H9 (cell line): Measurements from ENCODE around the gene CADM4. TPM values are rescaled to one million over a fixed set of nuclear protein-coding genes. Genes with fewer than 3 reads are reported as not detected.

Experiments
- DNase-seq: peaks from one replicate; pipeline ENCODE4 v3.0.0-alpha.2; 2017
- H2AFZ ChIP-seq: one replicate; pipeline ENCODE4 v1.6.1; 2013; ENCODE audit warnings: mild to moderate bottlenecking, low read length, control low read depth, moderate library complexity
- H2AK5ac ChIP-seq: 2 replicates; pipeline ENCODE4 v1.6.1; 2013; ENCODE audit warnings: low read length, control low read depth, mixed read lengths; ENCODE audit not compliant: insufficient read length
- H2BK120ac ChIP-seq: one replicate; pipeline ENCODE4 v1.6.1; 2013; ENCODE audit warnings: low read depth, mild to moderate bottlenecking, low read length, control low read depth, inconsistent platforms; ENCODE audit not compliant: poor library complexity, severe bottlenecking
- H2BK12ac ChIP-seq: 2 replicates; pipeline ENCODE4 v1.6.1; 2013; ENCODE audit warnings: low read length, control low read depth, mixed read lengths, low read depth; ENCODE audit not compliant: insufficient read length
- H2BK15ac ChIP-seq: 2 replicates; pipeline ENCODE4 v1.6.1; 2013; ENCODE audit warnings: low read depth, low read length, control low read depth
- H2BK20ac ChIP-seq: one replicate; pipeline ENCODE4 v1.6.1; 2013; ENCODE audit warnings: low read depth, mild to moderate bottlenecking, low read length, control low read depth, inconsistent platforms; ENCODE audit not compliant: poor library complexity, severe bottlenecking
- H2BK5ac ChIP-seq: 2 replicates; pipeline ENCODE4 v1.6.1; 2013; ENCODE audit warnings: low read length, control low read depth, mixed read lengths; ENCODE audit not compliant: insufficient read length
- H3K14ac ChIP-seq: 2 replicates; pipeline ENCODE4 v1.6.1; 2013; ENCODE audit warnings: low read length, control low read depth; ENCODE audit not compliant: insufficient read depth
- H3K18ac ChIP-seq: 2 replicates; pipeline ENCODE4 v1.6.1; 2013; ENCODE audit warnings: low read depth, mild to moderate bottlenecking, mixed read lengths, low read length, control low read depth; ENCODE audit not compliant: insufficient read length
- H3K23ac ChIP-seq: 2 replicates; pipeline ENCODE4 v1.6.1; 2013; ENCODE audit warnings: low read length, control low read depth, mixed read lengths, low read depth; ENCODE audit not compliant: insufficient read length
- H3K23me2 ChIP-seq: 2 replicates; pipeline ENCODE4 v1.6.1; 2013; ENCODE audit warnings: low read depth, mild to moderate bottlenecking, mixed read lengths, low read length, control low read depth; ENCODE audit not compliant: insufficient read length, poor library complexity, severe bottlenecking
- H3K27ac ChIP-seq: 2 replicates; pipeline ENCODE4 v1.5.1; 2013; ENCODE audit warnings: low read length, control low read depth, mixed read lengths, low read depth; ENCODE audit not compliant: insufficient read length
- H3K27me3 ChIP-seq: 2 replicates; pipeline ENCODE4 v1.6.1; 2013; ENCODE audit warnings: low read length, control low read depth, inconsistent platforms; ENCODE audit not compliant: insufficient read depth
- H3K4ac ChIP-seq: 2 replicates; pipeline ENCODE4 v1.6.1; 2013; ENCODE audit warnings: low read depth, mild to moderate bottlenecking, control low read depth, inconsistent platforms, low read length, moderate library complexity
- H3K4me1 ChIP-seq: 2 replicates; pipeline ENCODE4 v1.6.1; 2013; ENCODE audit warnings: low read length, control low read depth, inconsistent platforms; ENCODE audit not compliant: insufficient read depth
- H3K4me2 ChIP-seq: 2 replicates; pipeline ENCODE4 v1.6.1; 2013; ENCODE audit warnings: low read length, control low read depth, mixed read lengths; ENCODE audit not compliant: insufficient read length, insufficient read depth
- H3K56ac ChIP-seq: 2 replicates; pipeline ENCODE4 v1.6.1; 2013; ENCODE audit warnings: low read depth, mild to moderate bottlenecking, mixed read lengths, low read length, control low read depth; ENCODE audit not compliant: insufficient read length
- H3K79me1 ChIP-seq: 2 replicates; pipeline ENCODE4 v1.6.1; 2013; ENCODE audit warnings: low read depth, mild to moderate bottlenecking, moderate library complexity, low read length, control low read depth, inconsistent platforms; ENCODE audit not compliant: insufficient read depth, poor library complexity, severe bottlenecking
- H3K79me2 ChIP-seq: 2 replicates; pipeline ENCODE4 v1.6.1; 2013; ENCODE audit warnings: low read length, control low read depth, inconsistent platforms; ENCODE audit not compliant: insufficient read depth
- H3K9ac ChIP-seq: 2 replicates; pipeline ENCODE4 v1.6.1; 2013; ENCODE audit warnings: low read length, control low read depth, mixed read lengths; ENCODE audit not compliant: insufficient read length; ENCODE audit errors: extremely low read depth
- H3K9me3 ChIP-seq: one replicate; pipeline ENCODE4 v1.6.1; 2013; ENCODE audit warnings: low read depth, low read length, inconsistent platforms; ENCODE audit not compliant: control insufficient read depth
- H3T11ph ChIP-seq: one replicate; pipeline ENCODE4 v1.6.1; 2013; ENCODE audit warnings: mild to moderate bottlenecking, low read length, control low read depth, inconsistent platforms
- H4K20me1 ChIP-seq: one replicate; pipeline ENCODE4 v1.6.1; 2013; ENCODE audit not compliant: control insufficient read depth, insufficient read length, insufficient read depth
- H4K5ac ChIP-seq: 2 replicates; pipeline ENCODE4 v1.6.1; 2013; ENCODE audit warnings: low read depth, mild to moderate bottlenecking, mixed read lengths, low read length, control low read depth; ENCODE audit not compliant: insufficient read length
- H4K8ac ChIP-seq: replicated peaks from 2 replicates; pipeline ENCODE4 v1.6.1; 2013; ENCODE audit warnings: low read length, control low read depth, mixed read lengths, low read depth; ENCODE audit not compliant: insufficient read length
- H4K91ac ChIP-seq: 2 replicates; pipeline ENCODE4 v1.6.1; 2013; ENCODE audit warnings: low read depth, mild to moderate bottlenecking, moderate library complexity, mixed read lengths, low read length, control low read depth; ENCODE audit not compliant: insufficient read length
- H3K27ac Mint-ChIP-seq, 3 experiments: 2 replicates in 2 of 3; 3 replicates in 1 of 3; pipeline ENCODE4 v1.8.0; 2020 to 2021; ENCODE audit warnings: mixed read lengths in 3 of 3, mild to moderate bottlenecking in 1 of 3, moderate library complexity in 1 of 3
- H3K27me3 Mint-ChIP-seq: 2 replicates; pipeline ENCODE4 v1.8.0; 2021; ENCODE audit warnings: low read depth, mild to moderate bottlenecking, moderate library complexity, mixed read lengths
- H3K36me3 Mint-ChIP-seq, 3 experiments: 2 replicates in 2 of 3; 3 replicates in 1 of 3; pipeline ENCODE4 v1.8.0; 2020 to 2021; ENCODE audit warnings: low read depth in 3 of 3, mixed read lengths in 3 of 3; ENCODE audit not compliant: insufficient read depth in 1 of 3
- H3K4me1 Mint-ChIP-seq, 2 experiments: 2 replicates each; pipeline ENCODE4 v1.8.0; 2020; ENCODE audit warnings: mixed read lengths in 2 of 2
- H3K4me3 Mint-ChIP-seq, 2 experiments: 2 replicates in 1 of 2; 3 replicates in 1 of 2; pipeline ENCODE4 v1.8.0; 2020 to 2021; ENCODE audit warnings: mild to moderate bottlenecking in 2 of 2, mixed read lengths in 2 of 2, moderate library complexity in 1 of 2
- H3K9me3 Mint-ChIP-seq, 2 experiments: 2 replicates in 1 of 2; 3 replicates in 1 of 2; pipeline ENCODE4 v1.8.0; 2020; ENCODE audit warnings: mild to moderate bottlenecking in 2 of 2, mixed read lengths in 2 of 2, moderate library complexity in 1 of 2
- WGBS: extraction: QIAGEN DNeasy Blood & Tissue Kit; methylation state at CpG from one replicate; pipeline ENCODE4 v1.1.7; 2013; ENCODE audit warnings: missing lambda C conversion rate, low lambda C conversion rate, mixed read lengths; ENCODE audit not compliant: insufficient read length; ENCODE audit errors: extremely low coverage; 5-methylcytosine and 5-hydroxymethylcytosine counted together
- total RNA-seq: library from RNA; stranded (reverse); gene quantifications from 2 replicates; pipeline ENCODE4 v1.2.1, GENCODE V29; 2021
- TF ChIP-seq, protein P1 (sequence below): fragments of 200-600 bp; sonication (generic); conservative IDR thresholded peaks from 3 replicates; pipeline ENCODE4 v1.8.0; 2021; ENCODE audit warnings: antibody characterized with exemption, mild to moderate bottlenecking

CADM4 gene
- total RNA-seq, 1 experiment from 2014 or later, result 10.2 TPM

DNA sequence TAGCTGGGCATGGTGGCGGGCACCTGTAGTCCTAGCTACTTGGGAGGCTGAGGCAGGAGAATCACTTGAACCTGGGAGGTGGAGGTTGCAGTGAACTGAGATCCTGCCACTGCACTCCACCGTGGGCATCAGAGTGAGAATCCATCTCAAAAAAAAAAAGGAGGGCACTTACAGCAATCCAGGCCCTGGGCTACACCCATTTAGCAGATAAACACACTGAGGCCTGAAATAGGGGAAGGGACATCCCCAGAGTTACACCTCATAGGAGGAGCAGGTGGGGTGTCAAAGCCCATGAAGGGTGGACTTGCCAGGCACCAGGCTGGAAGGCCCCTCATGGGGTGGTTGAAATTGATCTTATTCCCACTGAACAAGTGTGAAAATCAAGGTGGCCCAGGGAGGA is 44.3 kb upstream of the CADM4 start:
- WGBS, result no CpG with 5 or more reads among the region's 2 CpGs
- H3K4me2 ChIP-seq, result no peak overlapping the region
- H2AK5ac ChIP-seq, result no peak overlapping the region
- H3K36me3 Mint-ChIP-seq, result no peaks in the 10 kb centered on the region
- H3T11ph ChIP-seq, result no peak overlapping the region
- no peaks in the 10 kb centered on the region for H3K27me3 ChIP-seq
- H3K23me2 ChIP-seq, result no peaks in the 10 kb centered on the region
- H3K4ac ChIP-seq, result no peak overlapping the region
- H3K4me1 Mint-ChIP-seq, result peaks cover 13 to 22% of the 10 kb centered on the region in 2 experiments
- TF ChIP-seq, protein P1, sequence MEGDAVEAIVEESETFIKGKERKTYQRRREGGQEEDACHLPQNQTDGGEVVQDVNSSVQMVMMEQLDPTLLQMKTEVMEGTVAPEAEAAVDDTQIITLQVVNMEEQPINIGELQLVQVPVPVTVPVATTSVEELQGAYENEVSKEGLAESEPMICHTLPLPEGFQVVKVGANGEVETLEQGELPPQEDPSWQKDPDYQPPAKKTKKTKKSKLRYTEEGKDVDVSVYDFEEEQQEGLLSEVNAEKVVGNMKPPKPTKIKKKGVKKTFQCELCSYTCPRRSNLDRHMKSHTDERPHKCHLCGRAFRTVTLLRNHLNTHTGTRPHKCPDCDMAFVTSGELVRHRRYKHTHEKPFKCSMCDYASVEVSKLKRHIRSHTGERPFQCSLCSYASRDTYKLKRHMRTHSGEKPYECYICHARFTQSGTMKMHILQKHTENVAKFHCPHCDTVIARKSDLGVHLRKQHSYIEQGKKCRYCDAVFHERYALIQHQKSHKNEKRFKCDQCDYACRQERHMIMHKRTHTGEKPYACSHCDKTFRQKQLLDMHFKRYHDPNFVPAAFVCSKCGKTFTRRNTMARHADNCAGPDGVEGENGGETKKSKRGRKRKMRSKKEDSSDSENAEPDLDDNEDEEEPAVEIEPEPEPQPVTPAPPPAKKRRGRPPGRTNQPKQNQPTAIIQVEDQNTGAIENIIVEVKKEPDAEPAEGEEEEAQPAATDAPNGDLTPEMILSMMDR, result no peak
- no peak overlapping the region for H3K56ac ChIP-seq
- H3K4me3 Mint-ChIP-seq, result no peak overlapping the region
- H3K79me2 ChIP-seq, result no peaks in the 10 kb centered on the region
- H2BK120ac ChIP-seq, result no peak overlapping the region
- no peaks in the 10 kb centered on the region for H3K9me3 ChIP-seq
- H2BK20ac ChIP-seq, result no peak overlapping the region
- no peak overlapping the region for H4K91ac ChIP-seq
- H4K20me1 ChIP-seq, result no peaks in the 10 kb centered on the region
- H3K4me1 ChIP-seq, result no peaks in the 10 kb centered on the region; the same call in 1 of the 2 replicates
- H2AFZ ChIP-seq, result no peak overlapping the region
- no peak overlapping the region for H3K27ac Mint-ChIP-seq
- H3K27me3 Mint-ChIP-seq, result peaks cover 3% of the 10 kb centered on the region
- no peak overlapping the region for H2BK5ac ChIP-seq
- no peaks in the 10 kb centered on the region for H3K79me1 ChIP-seq
- no peak overlapping the region for H3K27ac ChIP-seq
- H4K8ac ChIP-seq, result no peak overlapping the region
- H2BK15ac ChIP-seq, result no peak overlapping the region
- no peak overlapping the region for H2BK12ac ChIP-seq
- no peak overlapping the region for H3K18ac ChIP-seq
- no peak overlapping the region for H3K9ac ChIP-seq
- H3K23ac ChIP-seq, result no peak overlapping the region
- no peak for DNase-seq
- H3K14ac ChIP-seq, result no peak overlapping the region
- no peaks in the 10 kb centered on the region for H3K9me3 Mint-ChIP-seq
- no peak overlapping the region for H4K5ac ChIP-seq
